A549 (cell line): Measurements from ENCODE around the gene TMEM43. TPM values are rescaled to one million over a fixed set of nuclear protein-coding genes. Genes with fewer than 3 reads are reported as not detected.
"Not testable (repeated sequence)": the region's sequence is repeated elsewhere in the genome, so short reads cannot be mapped to it uniquely, and the experiment has no call there.

Experiments used
- ATAC-seq, 2 experiments: fragments of 200-7000 bp in 1 of 2; fragments of >200 bp in 1 of 2; cut with Nextera tagmentation in 1 of 2; cut with Tn5 transposase in 1 of 2; 3 replicates each; pipeline versions ENCODE4 v1.8.0 to v1.9.1; 2018 to 2020; ENCODE audit warnings: mild to moderate bottlenecking in 1 of 2, moderate library complexity in 1 of 2
- CTCF ChIA-PET: fragments of 300-600 bp; sonication (Branson Sonifier 250); formaldehyde crosslinking; extraction: SDS; loops from one replicate; lab custom pipeline; 2021; ENCODE audit warnings: antibody characterized with exemption, inconsistent platforms; lab: Yijun Ruan, JAX
- POLR2A ChIA-PET: fragments of 350-600 bp; formaldehyde crosslinking; extraction: SDS; loops from one replicate; lab custom pipeline; 2021; ENCODE audit warnings: antibody characterized with exemption, inconsistent platforms; lab: Yijun Ruan, JAX
- DNase-seq, 2 experiments: peaks; one replicate each; pipeline versions ENCODE4 v3.0.0 to v3.0.0-alpha.2; 2011 to 2016; ENCODE audit warnings: low read depth in 1 of 2, low spot score in 1 of 2
- FAIRE-seq: peaks from 2 replicates; lab custom pipeline; 2011; peaks lifted over from hg19 to GRCh38; lab: Jason Lieb, UNC
- H3K27ac ChIP-seq, 2 experiments: fragments of >200 bp; sonication (Bioruptor Twin); formaldehyde crosslinking; 3 replicates each; pipeline ENCODE4 v1.5.1; 2016 to 2017
- H3K4me1 ChIP-seq: fragments of >200 bp; sonication (Bioruptor Twin); formaldehyde crosslinking; 3 replicates; pipeline ENCODE4 v1.6.1; 2016
- H3K4me2 ChIP-seq: fragments of >200 bp; sonication (Bioruptor Twin); formaldehyde crosslinking; 3 replicates; pipeline ENCODE4 v1.6.1; 2016
- H3K4me3 ChIP-seq: fragments of >200 bp; sonication (Bioruptor Twin); formaldehyde crosslinking; 3 replicates; pipeline ENCODE4 v1.5.1; 2016
- H3K9me3 ChIP-seq: fragments of >200 bp; sonication (Bioruptor Twin); formaldehyde crosslinking; 3 replicates; pipeline ENCODE4 v1.6.1; 2016
- CBX2 ChIP-seq: fragments of 200-600 bp; sonication (generic); IDR thresholded peaks from 2 replicates; pipeline ENCODE4 v1.6.1; 2016; ENCODE audit warnings: low read depth, mild to moderate bottlenecking, borderline replicate concordance
- CEBPB ChIP-seq, 2 experiments: fragments of >200 bp in 1 of 2; sonication (Bioruptor Twin) in 1 of 2; formaldehyde crosslinking in 1 of 2; IDR thresholded peaks; 2 replicates each; pipeline ENCODE4 v1.6.1; 2012 to 2016
- FOSB ChIP-seq: fragments of 250-450 bp; sonication (Bioruptor Pico); IDR thresholded peaks from 2 replicates; pipeline ENCODE4 v1.5.0; 2020; ENCODE audit warnings: mild to moderate bottlenecking, moderate library complexity
- FOSL2 ChIP-seq, 2 experiments: fragments of 450-650 bp in 1 of 2; fragments of >200 bp in 1 of 2; sonication (Bioruptor Twin) in 1 of 2; formaldehyde crosslinking; IDR thresholded peaks; 2 replicates each; pipeline versions ENCODE4 v1.5.0 to v1.6.1; 2016 to 2020; ENCODE audit warnings: mild to moderate bottlenecking in 1 of 2, moderate library complexity in 1 of 2
- HEYL ChIP-seq: fragments of 250-450 bp; sonication (Bioruptor Pico); IDR thresholded peaks from 2 replicates; pipeline ENCODE4 v1.8.0; 2021; ENCODE audit warnings: mild to moderate bottlenecking, moderate library complexity
- KDM1A ChIP-seq: fragments of 200-600 bp; sonication (generic); IDR thresholded peaks from 2 replicates; pipeline ENCODE4 v1.6.1; 2016; ENCODE audit warnings: low read depth, mild to moderate bottlenecking
- KDM5A ChIP-seq: fragments of 200-600 bp; sonication (generic); IDR thresholded peaks from 2 replicates; pipeline ENCODE4 v1.6.1; 2016; ENCODE audit warnings: antibody characterized with exemption, mild to moderate bottlenecking
- NPAS2 ChIP-seq: fragments of 250-450 bp; sonication (Bioruptor Pico); IDR thresholded peaks from 2 replicates; pipeline ENCODE4 v1.8.0; 2022; ENCODE audit warnings: mild to moderate bottlenecking, moderate library complexity, borderline replicate concordance
- RAD21 ChIP-seq, 2 experiments: fragments of >200 bp in 1 of 2; sonication (Bioruptor Twin) in 1 of 2; formaldehyde crosslinking in 1 of 2; IDR thresholded peaks in 1 of 2; conservative IDR thresholded peaks in 1 of 2; 2 replicates in 1 of 2; 3 replicates in 1 of 2; pipeline ENCODE4 v1.6.1; 2012 to 2018; ENCODE audit warnings: inconsistent platforms in 1 of 2
- RCOR1 ChIP-seq: fragments of 150-350 bp; IDR thresholded peaks from 2 replicates; pipeline ENCODE4 v1.6.1; 2014; ENCODE audit warnings: antibody characterized with exemption, low read length, low read depth
- RFX5 ChIP-seq: fragments of 450-650 bp; IDR thresholded peaks from 2 replicates; pipeline ENCODE4 v1.7.1; 2014; ENCODE audit warnings: antibody characterized with exemption, mild to moderate bottlenecking, moderate library complexity
- TFCP2L1 ChIP-seq: fragments of 250-450 bp; sonication (Bioruptor Pico); IDR thresholded peaks from 2 replicates; pipeline ENCODE4 v1.5.0; 2021; ENCODE audit warnings: mild to moderate bottlenecking
- ZFP36 ChIP-seq: fragments of 450-650 bp; IDR thresholded peaks from 2 replicates; pipeline ENCODE4 v1.6.1; 2014; ENCODE audit warnings: borderline replicate concordance; ENCODE audit not compliant: partially characterized antibody
- ZNF302 ChIP-seq: fragments of 250-450 bp; sonication (Bioruptor Pico); IDR thresholded peaks from 2 replicates; pipeline ENCODE4 v1.9.0; 2021; ENCODE audit warnings: inconsistent platforms, mild to moderate bottlenecking, moderate library complexity
- WGBS: methylation state at CpG from one replicate; pipeline ENCODE4 v1.1.6; 2017; ENCODE audit errors: missing lambda C conversion rate; 5-methylcytosine and 5-hydroxymethylcytosine counted together
- polyA plus RNA-seq, 4 experiments: library from polyadenylated mRNA; depleted of rRNA in 3 of 4; stranded (reverse); fragments of >200 nt; fragmentation: RNase III in 1 of 4; extraction: RNeasy Plus Mini Kit Qiagen cat#74134 plus additional on column Dnase treatment in 1 of 4; gene quantifications; 2 replicates in 3 of 4; 3 replicates in 1 of 4; pipeline ENCODE4 v1.2.3, GENCODE V29; 2011 to 2017
- TF ChIP-seq, protein P1 (sequence below): IDR thresholded peaks from 2 replicates; pipeline ENCODE4 v1.6.1; 2012
- TF ChIP-seq, protein P2 (sequence below): fragments of 250-450 bp; sonication (Bioruptor Pico); IDR thresholded peaks from 2 replicates; pipeline ENCODE4 v1.5.0; 2020; ENCODE audit warnings: low read depth, mild to moderate bottlenecking, moderate library complexity

TMEM43 gene
- polyA plus RNA-seq, 2 of the 4 experiments (the other 2 are of a cell fraction) = 41.1 to 79.0 TPM

DNA sequence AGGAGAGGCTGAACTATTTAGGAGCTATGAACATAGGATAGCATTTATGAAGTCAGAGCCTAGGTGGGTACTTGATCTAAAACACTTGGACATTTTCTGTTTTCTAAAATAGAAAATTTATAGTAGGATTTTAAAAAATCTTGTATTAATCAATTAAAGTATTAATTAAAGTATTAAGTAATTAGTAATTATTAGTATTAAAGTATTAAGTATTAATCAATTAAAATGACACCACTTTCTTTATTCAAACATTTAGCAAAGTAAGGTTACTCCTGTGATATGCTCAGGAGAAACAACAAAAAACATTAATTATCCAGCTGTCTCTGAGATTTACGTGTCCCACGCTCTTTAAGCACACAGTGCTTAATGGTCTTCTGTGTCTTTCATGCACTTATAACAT lies 32.4 kb upstream of the TMEM43 start:
- Histone ChIP-seq H3K4me3 (no peak overlapping the region), H3K4me2 (no peak overlapping the region), H3K9me3 (peaks cover 5% of the 10 kb centered on the region; the same call in 2 of the 3 replicates), H3K27ac (no peak overlapping the region), H3K4me1 (no peaks in the 10 kb centered on the region)
- DNase-seq (no peak), FAIRE-seq (no peak), ATAC-seq (no peak)
- POLR2A ChIA-PET = no interaction called here
- CTCF ChIA-PET = interaction anchor here (1.0 kb wide), 1 partner anchor 196 kb away, joined by 4 read pairs; no protein-coding TSS in a partner anchor
- TF ChIP-seq ZNF302 (CRISPR knock-in tag) (no peak), RFX5 (no peak), CEBPB (IDR thresholded peaks at IDR 0.05) (no peak), KDM1A (no peak), HEYL (CRISPR knock-in tag) (no peak), RCOR1 (no peak), KDM5A (no peak), FOSB (CRISPR knock-in tag) (no peak), CBX2 (no peak), ZFP36 (no peak)
- TF ChIP-seq, protein P1, sequence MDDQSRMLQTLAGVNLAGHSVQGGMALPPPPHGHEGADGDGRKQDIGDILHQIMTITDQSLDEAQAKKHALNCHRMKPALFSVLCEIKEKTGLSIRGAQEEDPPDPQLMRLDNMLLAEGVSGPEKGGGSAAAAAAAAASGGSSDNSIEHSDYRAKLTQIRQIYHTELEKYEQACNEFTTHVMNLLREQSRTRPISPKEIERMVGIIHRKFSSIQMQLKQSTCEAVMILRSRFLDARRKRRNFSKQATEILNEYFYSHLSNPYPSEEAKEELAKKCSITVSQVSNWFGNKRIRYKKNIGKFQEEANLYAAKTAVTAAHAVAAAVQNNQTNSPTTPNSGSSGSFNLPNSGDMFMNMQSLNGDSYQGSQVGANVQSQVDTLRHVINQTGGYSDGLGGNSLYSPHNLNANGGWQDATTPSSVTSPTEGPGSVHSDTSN = no peak
- WGBS = 92% methylated on average over 2 of the region's 2 CpGs

DNA sequence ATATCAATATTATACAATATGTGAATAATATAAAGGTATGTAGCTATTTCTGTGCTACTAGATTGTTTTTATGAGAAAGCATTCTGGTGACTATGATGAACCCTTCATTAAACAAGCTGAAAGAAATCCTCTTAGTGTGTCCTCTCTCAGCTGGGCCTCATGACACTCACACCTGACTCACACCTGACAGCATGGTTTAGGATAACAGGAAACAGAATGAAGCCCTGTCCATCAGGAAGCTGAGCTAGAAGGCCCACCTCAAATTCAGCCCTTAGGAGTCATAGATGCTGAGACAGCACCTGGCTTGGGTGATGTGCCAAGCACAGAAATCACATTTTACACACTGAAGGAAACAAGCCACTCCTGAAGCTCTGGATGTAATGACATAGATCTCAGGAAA lies 31.0 kb upstream of the TMEM43 start:
- no peak for ATAC-seq

DNA sequence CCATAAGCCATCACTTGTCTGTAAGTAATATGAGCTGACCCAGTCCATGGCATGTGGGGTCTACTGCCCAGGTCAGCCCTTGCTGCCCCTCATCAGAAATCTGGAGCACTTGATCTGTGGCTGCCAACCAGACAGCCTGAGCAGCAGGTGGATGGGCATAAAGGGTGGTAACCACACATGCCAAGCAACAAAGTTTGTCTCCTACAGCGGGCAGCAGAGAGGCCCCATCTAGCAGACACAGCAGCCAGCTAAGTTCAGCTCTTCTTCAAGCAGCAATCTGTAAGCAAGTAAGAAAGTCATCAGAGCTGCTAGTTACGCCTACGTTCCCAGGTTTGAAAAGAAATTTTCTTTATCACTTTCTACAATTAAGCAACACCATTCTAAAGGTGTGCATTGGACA lies 28.1 kb upstream of the TMEM43 start:
- DNase-seq (peak in 1 of 2 experiments; percentile 23), FAIRE-seq (no peak), ATAC-seq (peak; percentile 72 to 87; a peak in 5 of 6 replicates)
- WGBS = 49% methylated on average over 3 of the region's 3 CpGs
- no peaks in the 10 kb centered on the region for H3K4me1 ChIP-seq
- H3K9me3 ChIP-seq = 0 out of 3 replicates have a peak, but pooled peaks cover 6% of the 10 kb centered on the region
- CTCF ChIA-PET = no interaction called here
- H3K27ac ChIP-seq = no peak overlapping the region
- POLR2A ChIA-PET = no interaction called here
- no peak for TF ChIP-seq FOSB (CRISPR knock-in tag)
- H3K4me2 ChIP-seq = no peak overlapping the region
- no peak overlapping the region for H3K4me3 ChIP-seq

More for the DNA sequence above, 31.0 kb upstream of the TMEM43 start:
- Histone ChIP-seq H3K4me2 (no peak overlapping the region), H3K4me1 (no peaks in the 10 kb centered on the region), H3K9me3 (0 out of 3 replicates have a peak, but pooled peaks cover 6% of the 10 kb centered on the region), H3K27ac (no peak overlapping the region), H3K4me3 (no peak overlapping the region)
- CTCF ChIA-PET = no interaction called here
- FAIRE-seq (no peak), DNase-seq (no peak)
- POLR2A ChIA-PET = no interaction called here
- TF ChIP-seq, protein P2, sequence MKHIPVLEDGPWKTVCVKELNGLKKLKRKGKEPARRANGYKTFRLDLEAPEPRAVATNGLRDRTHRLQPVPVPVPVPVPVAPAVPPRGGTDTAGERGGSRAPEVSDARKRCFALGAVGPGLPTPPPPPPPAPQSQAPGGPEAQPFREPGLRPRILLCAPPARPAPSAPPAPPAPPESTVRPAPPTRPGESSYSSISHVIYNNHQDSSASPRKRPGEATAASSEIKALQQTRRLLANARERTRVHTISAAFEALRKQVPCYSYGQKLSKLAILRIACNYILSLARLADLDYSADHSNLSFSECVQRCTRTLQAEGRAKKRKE (CRISPR knock-in tag) = no peak
- TF ChIP-seq TFCP2L1 (CRISPR knock-in tag) = no peak
- no peak for TF ChIP-seq ZFP36
- no peak for TF ChIP-seq RCOR1
- TF ChIP-seq RAD21 (conservative IDR thresholded peaks at IDR 0.05 in 1 of 2, IDR thresholded peaks at IDR 0.05 in 1 of 2) = no peak

DNA sequence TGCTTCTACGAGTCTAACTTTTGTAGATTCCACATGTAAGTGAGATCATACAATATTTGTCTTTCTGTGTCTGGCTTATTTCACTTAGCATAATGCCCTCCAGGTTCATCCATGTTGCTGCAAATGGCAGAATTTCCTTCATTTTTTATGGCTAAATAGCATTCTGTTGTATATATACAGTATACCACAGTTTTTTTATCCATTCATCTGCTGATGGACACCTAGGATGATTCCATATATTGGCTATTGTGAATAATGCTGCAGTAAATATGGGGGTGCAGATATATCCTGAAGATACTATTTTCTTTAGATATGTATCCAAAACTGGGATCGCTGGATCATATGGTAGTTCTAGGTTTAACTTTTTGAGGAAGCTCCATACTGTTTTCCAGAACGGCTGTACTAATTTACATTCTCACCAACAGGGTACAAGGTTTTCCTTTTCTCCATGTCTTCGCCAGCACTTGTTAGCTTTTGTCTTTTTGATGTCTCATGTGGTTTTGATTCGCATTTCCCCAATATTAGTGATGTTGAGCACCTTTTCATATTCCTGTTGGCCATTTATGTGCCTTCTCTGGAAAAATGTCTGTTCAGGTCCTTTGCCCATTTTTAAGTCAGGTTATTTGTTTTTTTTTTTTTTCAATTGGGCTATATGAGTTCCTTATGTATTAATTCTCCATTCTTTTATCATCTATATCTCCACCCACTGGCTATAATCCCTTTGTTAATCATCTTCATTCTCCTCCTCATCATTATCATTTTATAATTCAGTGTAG lies 27.0 kb upstream of the TMEM43 start:
- 0 out of 3 replicates have a peak, but pooled peaks cover 6% of the 10 kb centered on the region for H3K9me3 ChIP-seq
- TF ChIP-seq KDM1A (no peak), FOSL2 (IDR thresholded peaks at IDR 0.05) (no peak), FOSL2 (CRISPR knock-in tag; IDR thresholded peaks at IDR 0.05) (no peak), NPAS2 (no peak)
- ChIA-PET CTCF (no interaction called here), POLR2A (no interaction called here)
- H3K4me3 ChIP-seq = no peak overlapping the region
- WGBS = 54% methylated on average over 5 of the region's 5 CpGs
- no peak for DNase-seq
- H3K4me2 ChIP-seq = no peak overlapping the region
- ATAC-seq = no peak
- H3K27ac ChIP-seq = no peak overlapping the region
- FAIRE-seq = no peak
- H3K4me1 ChIP-seq = no peaks in the 10 kb centered on the region

DNA sequence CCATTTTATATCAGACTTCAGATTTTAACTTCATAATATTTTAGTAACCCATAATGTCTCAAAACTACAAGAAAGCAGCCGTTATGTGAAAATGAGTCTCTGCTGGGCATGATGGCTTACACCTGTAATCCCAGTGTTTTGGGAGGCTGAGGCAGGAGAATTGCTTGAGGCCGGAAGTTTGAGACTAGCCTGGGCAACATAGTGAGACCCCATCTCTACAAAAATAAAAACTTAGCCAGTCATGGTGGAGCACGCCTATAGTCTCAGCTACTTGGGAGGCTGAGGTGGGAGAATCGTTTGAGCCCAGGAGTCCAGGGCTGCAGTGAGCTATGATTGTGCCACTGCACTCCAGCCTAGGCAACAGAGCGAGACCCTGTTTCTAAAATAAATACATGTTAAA lies 15.0 kb upstream of the TMEM43 start:
- CTCF ChIA-PET, H3K4me3 ChIP-seq, H3K4me2 ChIP-seq, FAIRE-seq, H3K9me3 ChIP-seq, H3K27ac ChIP-seq, DNase-seq, H3K4me1 ChIP-seq, ATAC-seq: not testable (repeated sequence)
- POLR2A ChIA-PET = interaction anchor here (0.6 kb wide), 1 partner anchor 53 kb away, joined by 3 read pairs; no protein-coding TSS in a partner anchor
- WGBS = 95% methylated on average over 5 of the region's 5 CpGs
